SK-N-SH treated with all-trans-retinoic acid at 6 μM for 48 hours (cell line): ENCODE results near the gene ACOT7.

ENCODE experiments used
- ARNTL ChIP-seq: fragments of 450-650 bp; formaldehyde crosslinking; IDR thresholded peaks from 2 replicates; pipeline ENCODE4 v1.5.0; 2020; ENCODE audit warnings: low read depth, mild to moderate bottlenecking, moderate library complexity, borderline replicate concordance
- BACH2 ChIP-seq: fragments of 250-450 bp; sonication (Bioruptor Pico); IDR thresholded peaks from 2 replicates; pipeline ENCODE4 v1.9.0; 2021; ENCODE audit warnings: mild to moderate bottlenecking, borderline replicate concordance
- ESRRG ChIP-seq: fragments of 250-450 bp; sonication (Bioruptor Pico); IDR thresholded peaks from 2 replicates; pipeline ENCODE4 v1.6.1; 2021; ENCODE audit warnings: mild to moderate bottlenecking
- GLIS3 ChIP-seq: fragments of 250-450 bp; sonication (Bioruptor Pico); IDR thresholded peaks from 2 replicates; pipeline ENCODE4 v1.5.0; 2020; ENCODE audit warnings: mild to moderate bottlenecking, moderate library complexity
- ISL1 ChIP-seq: fragments of 250-450 bp; sonication (Bioruptor Pico); IDR thresholded peaks from 2 replicates; pipeline ENCODE4 v2.1.2; 2022; ENCODE audit warnings: mild to moderate bottlenecking, moderate library complexity
- PPARA ChIP-seq: fragments of 250-450 bp; sonication (Bioruptor Pico); IDR thresholded peaks from 2 replicates; pipeline ENCODE4 v1.5.0; 2020; ENCODE audit warnings: mild to moderate bottlenecking, borderline replicate concordance
- RARB ChIP-seq: fragments of 250-450 bp; sonication (Bioruptor Pico); IDR thresholded peaks from 2 replicates; pipeline ENCODE4 v1.8.0; 2021; ENCODE audit warnings: mild to moderate bottlenecking, moderate library complexity
- ZC3H10 ChIP-seq: fragments of 250-450 bp; sonication (Bioruptor Pico); IDR thresholded peaks from 2 replicates; pipeline ENCODE4 v1.5.1; 2021; ENCODE audit warnings: mild to moderate bottlenecking, moderate library complexity
- ZFP3 ChIP-seq: fragments of 250-450 bp; sonication (Bioruptor Pico); IDR thresholded peaks from 2 replicates; pipeline ENCODE4 v1.5.0; 2020; ENCODE audit warnings: mild to moderate bottlenecking, moderate library complexity
- ZFP30 ChIP-seq: fragments of 450-650 bp; formaldehyde crosslinking; IDR thresholded peaks from 2 replicates; pipeline ENCODE4 v1.5.0; 2022; ENCODE audit warnings: mild to moderate bottlenecking, moderate library complexity
- TF ChIP-seq, protein P1 (sequence below): fragments of 250-450 bp; sonication (Bioruptor Pico); IDR thresholded peaks from 2 replicates; pipeline ENCODE4 v1.5.0; 2020; ENCODE audit warnings: mild to moderate bottlenecking, moderate library complexity
- TF ChIP-seq, protein P2 (sequence below): fragments of 250-450 bp; sonication (Bioruptor Pico); IDR thresholded peaks from 2 replicates; pipeline ENCODE4 v1.5.1; 2020; ENCODE audit warnings: low read depth, mild to moderate bottlenecking, moderate library complexity
- TF ChIP-seq, protein P3 (sequence below): fragments of 250-450 bp; sonication (Bioruptor Pico); IDR thresholded peaks from 2 replicates; pipeline ENCODE4 v1.8.0; 2021; ENCODE audit warnings: low read depth, mild to moderate bottlenecking, moderate library complexity, borderline replicate concordance

DNA sequence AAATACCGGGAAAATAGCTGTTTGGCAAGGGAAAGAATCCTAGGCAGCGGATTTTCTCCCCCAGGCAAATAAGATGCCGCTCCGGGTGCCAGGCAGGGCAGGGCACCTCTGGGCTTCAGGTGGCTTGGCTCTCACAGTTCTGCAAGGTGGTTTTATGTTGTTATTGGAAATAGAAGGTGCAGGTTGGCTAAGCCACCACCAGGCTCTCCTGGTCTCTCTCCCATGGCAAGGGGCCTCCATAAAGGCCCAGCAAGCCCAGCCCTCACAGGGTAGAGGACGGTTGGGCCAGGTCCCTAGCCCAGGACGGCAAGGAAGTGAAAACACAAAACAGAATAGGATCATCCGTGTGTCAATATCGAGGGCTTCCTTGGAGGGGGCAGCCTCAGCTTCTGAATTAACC, 95.0 kb downstream of the ACOT7 start:
- TF ChIP-seq, protein P1, sequence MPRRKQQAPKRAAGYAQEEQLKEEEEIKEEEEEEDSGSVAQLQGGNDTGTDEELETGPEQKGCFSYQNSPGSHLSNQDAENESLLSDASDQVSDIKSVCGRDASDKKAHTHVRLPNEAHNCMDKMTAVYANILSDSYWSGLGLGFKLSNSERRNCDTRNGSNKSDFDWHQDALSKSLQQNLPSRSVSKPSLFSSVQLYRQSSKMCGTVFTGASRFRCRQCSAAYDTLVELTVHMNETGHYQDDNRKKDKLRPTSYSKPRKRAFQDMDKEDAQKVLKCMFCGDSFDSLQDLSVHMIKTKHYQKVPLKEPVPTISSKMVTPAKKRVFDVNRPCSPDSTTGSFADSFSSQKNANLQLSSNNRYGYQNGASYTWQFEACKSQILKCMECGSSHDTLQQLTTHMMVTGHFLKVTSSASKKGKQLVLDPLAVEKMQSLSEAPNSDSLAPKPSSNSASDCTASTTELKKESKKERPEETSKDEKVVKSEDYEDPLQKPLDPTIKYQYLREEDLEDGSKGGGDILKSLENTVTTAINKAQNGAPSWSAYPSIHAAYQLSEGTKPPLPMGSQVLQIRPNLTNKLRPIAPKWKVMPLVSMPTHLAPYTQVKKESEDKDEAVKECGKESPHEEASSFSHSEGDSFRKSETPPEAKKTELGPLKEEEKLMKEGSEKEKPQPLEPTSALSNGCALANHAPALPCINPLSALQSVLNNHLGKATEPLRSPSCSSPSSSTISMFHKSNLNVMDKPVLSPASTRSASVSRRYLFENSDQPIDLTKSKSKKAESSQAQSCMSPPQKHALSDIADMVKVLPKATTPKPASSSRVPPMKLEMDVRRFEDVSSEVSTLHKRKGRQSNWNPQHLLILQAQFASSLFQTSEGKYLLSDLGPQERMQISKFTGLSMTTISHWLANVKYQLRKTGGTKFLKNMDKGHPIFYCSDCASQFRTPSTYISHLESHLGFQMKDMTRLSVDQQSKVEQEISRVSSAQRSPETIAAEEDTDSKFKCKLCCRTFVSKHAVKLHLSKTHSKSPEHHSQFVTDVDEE (CRISPR knock-in tag) = no peak
- no peak for TF ChIP-seq ZC3H10 (CRISPR knock-in tag)
- TF ChIP-seq PPARA (CRISPR knock-in tag) = no peak
- no peak for TF ChIP-seq ESRRG (CRISPR knock-in tag)
- TF ChIP-seq ZFP3 = no peak
- TF ChIP-seq, protein P2, sequence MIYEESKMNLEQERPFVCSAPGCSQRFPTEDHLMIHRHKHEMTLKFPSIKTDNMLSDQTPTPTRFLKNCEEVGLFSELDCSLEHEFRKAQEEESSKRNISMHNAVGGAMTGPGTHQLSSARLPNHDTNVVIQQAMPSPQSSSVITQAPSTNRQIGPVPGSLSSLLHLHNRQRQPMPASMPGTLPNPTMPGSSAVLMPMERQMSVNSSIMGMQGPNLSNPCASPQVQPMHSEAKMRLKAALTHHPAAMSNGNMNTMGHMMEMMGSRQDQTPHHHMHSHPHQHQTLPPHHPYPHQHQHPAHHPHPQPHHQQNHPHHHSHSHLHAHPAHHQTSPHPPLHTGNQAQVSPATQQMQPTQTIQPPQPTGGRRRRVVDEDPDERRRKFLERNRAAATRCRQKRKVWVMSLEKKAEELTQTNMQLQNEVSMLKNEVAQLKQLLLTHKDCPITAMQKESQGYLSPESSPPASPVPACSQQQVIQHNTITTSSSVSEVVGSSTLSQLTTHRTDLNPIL (CRISPR knock-in tag) = no peak
- TF ChIP-seq RARB = no peak
- TF ChIP-seq ZFP30 (CRISPR knock-in tag) = no peak
- no peak for TF ChIP-seq ARNTL (CRISPR knock-in tag)
- TF ChIP-seq GLIS3 (CRISPR knock-in tag) = no peak
- no peak for TF ChIP-seq BACH2 (CRISPR knock-in tag)
- TF ChIP-seq, protein P3, sequence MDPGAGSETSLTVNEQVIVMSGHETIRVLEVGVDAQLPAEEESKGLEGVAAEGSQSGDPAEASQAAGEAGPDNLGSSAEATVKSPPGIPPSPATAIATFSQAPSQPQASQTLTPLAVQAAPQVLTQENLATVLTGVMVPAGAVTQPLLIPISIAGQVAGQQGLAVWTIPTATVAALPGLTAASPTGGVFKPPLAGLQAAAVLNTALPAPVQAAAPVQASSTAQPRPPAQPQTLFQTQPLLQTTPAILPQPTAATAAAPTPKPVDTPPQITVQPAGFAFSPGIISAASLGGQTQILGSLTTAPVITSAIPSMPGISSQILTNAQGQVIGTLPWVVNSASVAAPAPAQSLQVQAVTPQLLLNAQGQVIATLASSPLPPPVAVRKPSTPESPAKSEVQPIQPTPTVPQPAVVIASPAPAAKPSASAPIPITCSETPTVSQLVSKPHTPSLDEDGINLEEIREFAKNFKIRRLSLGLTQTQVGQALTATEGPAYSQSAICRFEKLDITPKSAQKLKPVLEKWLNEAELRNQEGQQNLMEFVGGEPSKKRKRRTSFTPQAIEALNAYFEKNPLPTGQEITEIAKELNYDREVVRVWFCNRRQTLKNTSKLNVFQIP (CRISPR knock-in tag) = no peak
- TF ChIP-seq ISL1 (CRISPR knock-in tag) = no peak
